GM12878 (cell line): Measurements from ENCODE around the gene TEDC1. TPM values are rescaled to one million over a fixed set of nuclear protein-coding genes. Genes with fewer than 3 reads are reported as not detected.

Experiments used
- ATAC-seq: fragments of 200-7000 bp; cut with Tn5 transposase; 3 replicates; pipeline ENCODE4 v1.9.1; 2020; ENCODE audit warnings: mild to moderate bottlenecking, moderate library complexity
- BruUV-seq: library from RNA; stranded (reverse); fragments of 400-500 nt; replicated peaks from 2 replicates; lab custom pipeline; 2021; lab: Mats Ljungman, UMichigan
- CTCF ChIA-PET: fragments of 300-600 bp; sonication (Branson Sonifier 250); formaldehyde crosslinking; extraction: SDS; loops from one replicate; lab custom pipeline; 2021; ENCODE audit warnings: inconsistent platforms; lab: Yijun Ruan, JAX
- POLR2A ChIA-PET: fragments of 350-600 bp; formaldehyde crosslinking; extraction: SDS; loops from one replicate; lab custom pipeline; 2021; ENCODE audit warnings: inconsistent platforms; lab: Charles Lee
- RAD21 ChIA-PET: fragments of 300-600 bp; sonication (Branson Sonifier 250); formaldehyde crosslinking; loops from one replicate; lab custom pipeline; 2023; ENCODE audit warnings: antibody characterized with exemption; ENCODE audit not compliant: unreplicated experiment; lab: Charles Lee
- SMC1A ChIA-PET: fragments of 300-600 bp; sonication (Branson Sonifier 250); formaldehyde crosslinking; loops from one replicate; lab custom pipeline; 2023; ENCODE audit not compliant: unreplicated experiment, uncharacterized antibody; lab: Charles Lee
- DNase-seq: peaks from one replicate; pipeline ENCODE4 v3.0.0-alpha.2; 2011; ENCODE audit warnings: low read depth, low spot score
- FAIRE-seq: peaks from 3 replicates; lab custom pipeline; 2011; peaks lifted over from hg19 to GRCh38; lab: Jason Lieb, UNC
- H2AFZ ChIP-seq: 2 replicates; pipeline ENCODE4 v1.6.0; 2011; ENCODE audit warnings: low read depth, low read length, control low read depth; ENCODE audit not compliant: control insufficient read depth
- H3K27ac ChIP-seq: 2 replicates; pipeline ENCODE4 v1.5.1; 2011; ENCODE audit warnings: control low read depth; ENCODE audit not compliant: control insufficient read depth, insufficient read depth
- H3K27me3 ChIP-seq, 2 experiments: replicated peaks in 1 of 2; 2 replicates each; pipeline versions ENCODE4 v1.6.0 to v1.6.1; 2011; ENCODE audit warnings: low read length in 1 of 2; ENCODE audit not compliant: control insufficient read depth in 2 of 2, insufficient read depth in 2 of 2
- H3K36me3 ChIP-seq, 2 experiments: 2 replicates each; pipeline ENCODE4 v1.5.1; 2011; ENCODE audit warnings: low read length in 1 of 2; ENCODE audit not compliant: control insufficient read depth in 2 of 2, insufficient read depth in 2 of 2
- H3K4me1 ChIP-seq: 2 replicates; pipeline ENCODE4 v1.6.1; 2011; ENCODE audit warnings: mild to moderate bottlenecking, low read length, moderate library complexity, mixed read lengths; ENCODE audit not compliant: control insufficient read depth, insufficient read depth
- H3K4me2 ChIP-seq: 2 replicates; pipeline ENCODE4 v1.6.0; 2011; ENCODE audit warnings: control low read depth; ENCODE audit not compliant: control insufficient read depth, insufficient read depth
- H3K4me3 ChIP-seq: fragments of 200-600 bp; sonication (generic); 2 replicates; pipeline ENCODE4 v1.5.1; 2016
- H3K79me2 ChIP-seq: 2 replicates; pipeline ENCODE4 v1.6.0; 2011; ENCODE audit warnings: low read length; ENCODE audit not compliant: control insufficient read depth, insufficient read depth
- H3K9ac ChIP-seq: 2 replicates; pipeline ENCODE4 v1.8.0; 2011; ENCODE audit warnings: low read length, control low read depth, mixed read lengths; ENCODE audit not compliant: control insufficient read depth, insufficient read depth
- H3K9me3 ChIP-seq: replicated peaks from 3 replicates; pipeline ENCODE4 v1.5.1; 2011; ENCODE audit warnings: mild to moderate bottlenecking, low read length; ENCODE audit not compliant: control insufficient read depth, insufficient read depth
- H4K20me1 ChIP-seq: 2 replicates; pipeline ENCODE4 v1.6.0; 2011; ENCODE audit not compliant: control insufficient read depth, insufficient read depth
- CEBPZ ChIP-seq: fragments of 150-350 bp; IDR thresholded peaks from 2 replicates; pipeline ENCODE4 v1.6.1; 2016; ENCODE audit warnings: low read depth, low read length
- EZH2 ChIP-seq: IDR thresholded peaks from 2 replicates; pipeline ENCODE4 v1.6.1; 2012; ENCODE audit warnings: low read depth, mild to moderate bottlenecking, control low read depth, inconsistent platforms, low read length, borderline replicate concordance; ENCODE audit not compliant: control insufficient read depth
- MTA3 ChIP-seq: IDR thresholded peaks from 2 replicates; pipeline ENCODE4 v1.6.1; 2012; ENCODE audit warnings: low read length, inconsistent platforms, borderline replicate concordance
- POLR2A ChIP-seq: IDR thresholded peaks from 2 replicates; pipeline ENCODE4 v1.6.1; 2011; ENCODE audit warnings: low read depth, mild to moderate bottlenecking, low read length
- RAD21 ChIP-seq: IDR thresholded peaks from 2 replicates; pipeline ENCODE4 v1.6.1; 2011; ENCODE audit warnings: mild to moderate bottlenecking, low read depth, low read length, moderate library complexity; ENCODE audit not compliant: insufficient read depth
- RAD51 ChIP-seq: fragments of 450-650 bp; IDR thresholded peaks from 2 replicates; pipeline ENCODE4 v1.6.1; 2016; ENCODE audit warnings: moderate library complexity, mild to moderate bottlenecking, inconsistent platforms
- SMAD5 ChIP-seq: IDR thresholded peaks from 2 replicates; pipeline ENCODE4 v1.6.1; 2016; ENCODE audit warnings: antibody characterized with exemption, low read depth
- WGBS: methylation state at CpG from one replicate; pipeline ENCODE4 v1.1.6; 2016; ENCODE audit warnings: low lambda C conversion rate; ENCODE audit not compliant: insufficient replicate concordance, insufficient coverage; ENCODE audit errors: missing lambda C conversion rate; 5-methylcytosine and 5-hydroxymethylcytosine counted together
- in situ Hi-C: fragments of 300-500 bp; cut with MboI; formaldehyde crosslinking; loops from 9 replicates; pipeline ENCODE4 v1.14.3; 2018; ENCODE audit warnings: mixed read lengths
- intact Hi-C: fragments of 100-400 bp; cut with micrococcal nuclease; formaldehyde crosslinking; loops from one replicate; pipeline ENCODE4 v1.14.2; 2022; ENCODE audit not compliant: unreplicated experiment
- polyA plus RNA-seq, 11 experiments: library from polyadenylated mRNA; depleted of rRNA in 4 of 11; unstranded in 6 of 11; stranded (reverse) in 5 of 11; fragments of >200 nt; fragmentation: Nextera tagmentation in 4 of 11; fragmentation: Illumina TruSeq in 1 of 11; extraction: Ambion mirVana in 4 of 11; extraction: Trizol in 1 of 11; gene quantifications; 1 replicate in 1 of 11; 2 replicates in 10 of 11; pipeline versions ENCODE4 v1.2.1 to v1.2.3, GENCODE V29; 2011 to 2016; ENCODE audit warnings: inconsistent platforms in 2 of 11, missing spikeins in 2 of 11, low read depth in 1 of 11
- total RNA-seq, 4 experiments: library from RNA; depleted of rRNA in 3 of 4; stranded (reverse); fragments of >200 nt in 3 of 4; fragmentation: Illumina TruSeq in 1 of 4; extraction: Trizol in 1 of 4; gene quantifications; 2 replicates each; pipeline versions ENCODE4 v1.2.1 to v1.2.3, GENCODE V29; 2013 to 2021
- TF ChIP-seq, protein P1 (sequence below): fragments of 450-650 bp; formaldehyde crosslinking; IDR thresholded peaks from 2 replicates; pipeline ENCODE4 v1.4.0; 2020; ENCODE audit warnings: mild to moderate bottlenecking, moderate library complexity

TEDC1 gene
- total and polyA plus RNA-seq, 10 of the 15 experiments (the other 5 are each of a cell fraction or from before 2014, with no cell fraction given) = 0.19 to 34.2 (median 14.5) TPM

GRCh38 chr14:105500036-105500725, 9.1 kb downstream of the TEDC1 start:
- Histone ChIP-seq H3K9me3 (no peaks in the 10 kb centered on the region), H4K20me1 (no peaks in the 10 kb centered on the region), H3K27ac (no peak overlapping the region), H2AFZ (no peak overlapping the region), H3K36me3 (no peaks in the 10 kb centered on the region), H3K27me3 (no peaks in the 10 kb centered on the region)
- in situ Hi-C loops (no loop called here), intact Hi-C loops (no loop called here)
- WGBS = 72% methylated on average over 21 of the region's 21 CpGs
- CTCF ChIA-PET = interaction anchor here (1.1 kb wide), 1 partner anchor 19 kb away, joined by 3 read pairs; no protein-coding TSS in a partner anchor
- FAIRE-seq = no peak
- TF ChIP-seq POLR2A (peak; percentile 19), CEBPZ (no peak)
- TF ChIP-seq, all 136 proteins: peak for 1
- Histone ChIP-seq H3K79me2 (no peaks in the 10 kb centered on the region), H3K4me3 (no peak overlapping the region), H3K4me1 (no peaks in the 10 kb centered on the region), H3K9ac (no peak overlapping the region), H3K4me2 (no peak overlapping the region)
- SMC1A ChIA-PET = no interaction called here
- POLR2A ChIA-PET = interaction anchor here (0.5 kb wide), 1 partner anchor 438 kb away, joined by 3 read pairs; no protein-coding TSS in a partner anchor
- DNase-seq (no peak), ATAC-seq (no peak)
- no TSS peak for BruUV-seq
- RAD21 ChIA-PET = no interaction called here

- no TSS peak for BruUV-seq
- ChIA-PET SMC1A (no interaction called here), CTCF (interaction anchor here (1.1 kb wide), 1 partner anchor 20 kb away, joined by 3 read pairs; no protein-coding TSS in a partner anchor), RAD21 (no interaction called here), POLR2A (interaction anchor here (0.5 kb wide), 1 partner anchor 439 kb away, joined by 3 read pairs; no protein-coding TSS in a partner anchor)
- intact Hi-C loops = no loop called here
- FAIRE-seq (no peak), ATAC-seq (no peak), DNase-seq (no peak)
- Histone ChIP-seq H3K9ac (no peak overlapping the region), H4K20me1 (no peaks in the 10 kb centered on the region), H3K79me2 (no peaks in the 10 kb centered on the region), H3K4me3 (no peak overlapping the region), H3K4me2 (no peak overlapping the region), H3K9me3 (no peaks in the 10 kb centered on the region), H2AFZ (no peak overlapping the region), H3K27ac (no peak overlapping the region), H3K27me3 (no peaks in the 10 kb centered on the region), H3K4me1 (no peaks in the 10 kb centered on the region), H3K36me3 (no peaks in the 10 kb centered on the region)
- in situ Hi-C loops = no loop called here
- 74% methylated on average over 10 of the region's 10 CpGs for WGBS
- no peak for TF ChIP-seq EZH2
- TF ChIP-seq, protein P1, sequence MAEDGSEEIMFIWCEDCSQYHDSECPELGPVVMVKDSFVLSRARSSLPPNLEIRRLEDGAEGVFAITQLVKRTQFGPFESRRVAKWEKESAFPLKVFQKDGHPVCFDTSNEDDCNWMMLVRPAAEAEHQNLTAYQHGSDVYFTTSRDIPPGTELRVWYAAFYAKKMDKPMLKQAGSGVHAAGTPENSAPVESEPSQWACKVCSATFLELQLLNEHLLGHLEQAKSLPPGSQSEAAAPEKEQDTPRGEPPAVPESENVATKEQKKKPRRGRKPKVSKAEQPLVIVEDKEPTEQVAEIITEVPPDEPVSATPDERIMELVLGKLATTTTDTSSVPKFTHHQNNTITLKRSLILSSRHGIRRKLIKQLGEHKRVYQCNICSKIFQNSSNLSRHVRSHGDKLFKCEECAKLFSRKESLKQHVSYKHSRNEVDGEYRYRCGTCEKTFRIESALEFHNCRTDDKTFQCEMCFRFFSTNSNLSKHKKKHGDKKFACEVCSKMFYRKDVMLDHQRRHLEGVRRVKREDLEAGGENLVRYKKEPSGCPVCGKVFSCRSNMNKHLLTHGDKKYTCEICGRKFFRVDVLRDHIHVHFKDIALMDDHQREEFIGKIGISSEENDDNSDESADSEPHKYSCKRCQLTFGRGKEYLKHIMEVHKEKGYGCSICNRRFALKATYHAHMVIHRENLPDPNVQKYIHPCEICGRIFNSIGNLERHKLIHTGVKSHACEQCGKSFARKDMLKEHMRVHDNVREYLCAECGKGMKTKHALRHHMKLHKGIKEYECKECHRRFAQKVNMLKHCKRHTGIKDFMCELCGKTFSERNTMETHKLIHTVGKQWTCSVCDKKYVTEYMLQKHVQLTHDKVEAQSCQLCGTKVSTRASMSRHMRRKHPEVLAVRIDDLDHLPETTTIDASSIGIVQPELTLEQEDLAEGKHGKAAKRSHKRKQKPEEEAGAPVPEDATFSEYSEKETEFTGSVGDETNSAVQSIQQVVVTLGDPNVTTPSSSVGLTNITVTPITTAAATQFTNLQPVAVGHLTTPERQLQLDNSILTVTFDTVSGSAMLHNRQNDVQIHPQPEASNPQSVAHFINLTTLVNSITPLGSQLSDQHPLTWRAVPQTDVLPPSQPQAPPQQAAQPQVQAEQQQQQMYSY (CRISPR knock-in tag) = no peak
- TF ChIP-seq MTA3 = no peak
- TF ChIP-seq RAD21 = no peak
- no peak for TF ChIP-seq RAD51
- no peak for TF ChIP-seq SMAD5
These were observed 9.7 kb downstream of the TEDC1 start for GRCh38 chr14:105500726-105501101.
